ENCODE measurements around the gene PPDPF. TPM values are rescaled to one million over a fixed set of nuclear protein-coding genes. Genes with fewer than 3 reads are reported as not detected.
"Not testable (repeated sequence)": the region's sequence is repeated elsewhere in the genome, so short reads cannot be mapped to it uniquely, and the experiment has no call there.

Gene PPDPF
- 452 TPM for polyA plus RNA-seq (2013, experiment 1 of 2; ENCODE audit: insufficient read length)
- 447 TPM for polyA plus RNA-seq (2013, experiment 2 of 2; ENCODE audit: insufficient read length)

- peak; percentile 85 for DNase-seq
Measured at GRCh38 chr20:63520504-63520933, at the start of gene PPDPF. TSS of gene PPDPF (plus strand) at chr20:63520765. CDS start at chr20:63521309, 544 bp downstream.

GRCh38 chr20:63471002-63471716 lies 49.4 kb upstream of the PPDPF start:
- no peak for DNase-seq

GRCh38 chr20:63471717-63471980 lies 48.9 kb upstream of the PPDPF start:
- DNase-seq = no peak

- DNase-seq = no peak
Measured at GRCh38 chr20:63471981-63472831, 48.4 kb upstream of the PPDPF start, which contains the start of gene KCNQ2. TSS of gene KCNQ2 (minus strand) at chr20:63472655. CDS start at chr20:63472463, 192 bp downstream.

GRCh38 chr20:63472862-63473390 lies 47.6 kb upstream of the PPDPF start:
- no peak for DNase-seq

- DNase-seq = no peak
Measured at GRCh38 chr20:63473555-63474449, 46.8 kb upstream of the PPDPF start.

GRCh38 chr20:63475209-63475608 lies 45.4 kb upstream of the PPDPF start:
- peak; percentile 23 for DNase-seq

GRCh38 chr20:63477061-63477616 lies 43.4 kb upstream of the PPDPF start:
- DNase-seq = no peak

GRCh38 chr20:63477944-63478343 lies 42.6 kb upstream of the PPDPF start:
- DNase-seq = no peak

GRCh38 chr20:63478346-63479302 lies 41.9 kb upstream of the PPDPF start:
- no peak for DNase-seq

- DNase-seq = not testable (repeated sequence)
Measured at GRCh38 chr20:63479695-63480419, 40.7 kb upstream of the PPDPF start.

GRCh38 chr20:63481503-63481902 lies 39.1 kb upstream of the PPDPF start:
- DNase-seq = no peak

GRCh38 chr20:63482021-63482587 lies 38.5 kb upstream of the PPDPF start:
- no peak for DNase-seq

GRCh38 chr20:63483834-63484233 lies 36.7 kb upstream of the PPDPF start:
- DNase-seq = no peak

GRCh38 chr20:63484236-63484635 lies 36.3 kb upstream of the PPDPF start:
- DNase-seq = no peak

- no peak for DNase-seq
Measured at GRCh38 chr20:63484651-63485403, 35.7 kb upstream of the PPDPF start.

- DNase-seq = no peak
Measured at GRCh38 chr20:63486300-63486855, 34.2 kb upstream of the PPDPF start.

GRCh38 chr20:63487116-63487764 lies 33.3 kb upstream of the PPDPF start:
- no peak for DNase-seq

Data from fibroblast of skin of scalp (primary cell).